HepG2 (cell line): ENCODE measurements around the gene ZNF629. TPM values are rescaled to one million over a fixed set of nuclear protein-coding genes. Genes with fewer than 3 reads are reported as not detected.

Experiments
- BHLHE40 ChIP-seq: IDR thresholded peaks from 2 replicates; pipeline ENCODE4 v1.6.1; 2011; ENCODE audit warnings: low read length, improper control_type of control experiment
- CCAR2 ChIP-seq: fragments of 200-400 bp; formaldehyde crosslinking; optimal IDR thresholded peaks from 2 replicates; pipeline ENCODE3; 2018; ENCODE audit warnings: low read depth, mild to moderate bottlenecking, low read length, moderate library complexity
- FOXC1 ChIP-seq: sonication (generic); formaldehyde crosslinking; IDR thresholded peaks from 2 replicates; pipeline ENCODE4 v1.8.0; 2022; ENCODE audit warnings: mild to moderate bottlenecking, missing genetic modification reagents, borderline replicate concordance
- FOXJ3 ChIP-seq: sonication (generic); formaldehyde crosslinking; IDR thresholded peaks from 2 replicates; pipeline ENCODE4 v1.4.0; 2020; ENCODE audit warnings: missing genetic modification reagents, mild to moderate bottlenecking, borderline replicate concordance
- PAX8 ChIP-seq: sonication (generic); formaldehyde crosslinking; IDR thresholded peaks from 2 replicates; pipeline ENCODE4 v1.8.0; 2022; ENCODE audit warnings: mild to moderate bottlenecking, missing genetic modification reagents, borderline replicate concordance
- PCBP1 ChIP-seq: fragments of 200-400 bp; formaldehyde crosslinking; IDR thresholded peaks from 2 replicates; pipeline ENCODE4 v1.6.1; 2017; ENCODE audit warnings: mild to moderate bottlenecking, low read depth, low read length, borderline replicate concordance
- SIX4 ChIP-seq: sonication (generic); formaldehyde crosslinking; IDR thresholded peaks from 2 replicates; pipeline ENCODE4 v1.4.0; 2020; ENCODE audit warnings: missing genetic modification reagents
- SPEN ChIP-seq: sonication (generic); formaldehyde crosslinking; IDR thresholded peaks from 2 replicates; pipeline ENCODE4 v1.5.1; 2020; ENCODE audit warnings: low read depth, mild to moderate bottlenecking, missing genetic modification reagents
- TMF1 ChIP-seq: sonication (generic); formaldehyde crosslinking; IDR thresholded peaks from 2 replicates; pipeline ENCODE4 v1.8.1; 2022; ENCODE audit warnings: low read depth, missing genetic modification reagents
- ZBTB39 ChIP-seq: sonication (generic); formaldehyde crosslinking; IDR thresholded peaks from 2 replicates; pipeline ENCODE4 v1.5.0; 2020; ENCODE audit warnings: missing genetic modification reagents
- ZFP1 ChIP-seq: IDR thresholded peaks from 2 replicates; pipeline ENCODE4 v1.6.1; 2016
- ZNF256 ChIP-seq: sonication (generic); formaldehyde crosslinking; conservative IDR thresholded peaks from 2 replicates; pipeline ENCODE4 v1.4.0; 2020; ENCODE audit warnings: missing genetic modification reagents
- ZNF614 ChIP-seq: IDR thresholded peaks from 2 replicates; pipeline ENCODE4 v1.6.1; 2018; ENCODE audit warnings: missing biosample characterization, missing genetic modification reagents, inconsistent platforms, borderline replicate concordance
- ZNF776 ChIP-seq: sonication (generic); formaldehyde crosslinking; IDR thresholded peaks from 2 replicates; pipeline ENCODE4 v1.4.0; 2020; ENCODE audit warnings: mild to moderate bottlenecking, missing genetic modification reagents
- ZNF790 ChIP-seq: sonication (generic); formaldehyde crosslinking; IDR thresholded peaks from 2 replicates; pipeline ENCODE4 v1.8.0; 2022; ENCODE audit warnings: missing genetic modification reagents, mild to moderate bottlenecking, borderline replicate concordance
- polyA plus RNA-seq, 8 experiments: library from polyadenylated mRNA; depleted of rRNA in 3 of 8; stranded (reverse) in 7 of 8; unstranded in 1 of 8; fragments of >200 nt; fragmentation: Illumina TruSeq in 4 of 8; extraction: Trizol in 4 of 8; gene quantifications; 2 replicates each; pipeline versions ENCODE4 v1.2.1 to v1.2.3, GENCODE V29; 2011 to 2016; ENCODE audit warnings: low read depth in 4 of 8, missing spikeins in 1 of 8, mixed read lengths in 1 of 8; ENCODE audit not compliant: insufficient read depth in 1 of 8
- total RNA-seq, 5 experiments: library from RNA; depleted of rRNA; stranded (reverse); fragments of >200 nt; fragmentation: Illumina TruSeq; extraction: Trizol; gene quantifications; 2 replicates each; pipeline ENCODE4 v1.2.3, GENCODE V29; 2016; ENCODE audit warnings: low read depth in 1 of 5
- TF ChIP-seq, protein P1 (sequence below): sonication (generic); formaldehyde crosslinking; IDR thresholded peaks from 2 replicates; pipeline ENCODE4 v1.5.1; 2020; ENCODE audit warnings: mild to moderate bottlenecking, missing genetic modification reagents, borderline replicate concordance
- TF ChIP-seq, protein P2 (sequence below): sonication (generic); formaldehyde crosslinking; IDR thresholded peaks from one replicate; pipeline ENCODE4 v1.5.1; 2020; ENCODE audit warnings: mild to moderate bottlenecking, missing genetic modification reagents; ENCODE audit errors: not compliant biosample characterization

ZNF629 gene
- total and polyA plus RNA-seq, 2 of the 13 experiments (the other 11 are each of a cell fraction or from before 2014, with no cell fraction given): 6.1 to 16.5 TPM

DNA sequence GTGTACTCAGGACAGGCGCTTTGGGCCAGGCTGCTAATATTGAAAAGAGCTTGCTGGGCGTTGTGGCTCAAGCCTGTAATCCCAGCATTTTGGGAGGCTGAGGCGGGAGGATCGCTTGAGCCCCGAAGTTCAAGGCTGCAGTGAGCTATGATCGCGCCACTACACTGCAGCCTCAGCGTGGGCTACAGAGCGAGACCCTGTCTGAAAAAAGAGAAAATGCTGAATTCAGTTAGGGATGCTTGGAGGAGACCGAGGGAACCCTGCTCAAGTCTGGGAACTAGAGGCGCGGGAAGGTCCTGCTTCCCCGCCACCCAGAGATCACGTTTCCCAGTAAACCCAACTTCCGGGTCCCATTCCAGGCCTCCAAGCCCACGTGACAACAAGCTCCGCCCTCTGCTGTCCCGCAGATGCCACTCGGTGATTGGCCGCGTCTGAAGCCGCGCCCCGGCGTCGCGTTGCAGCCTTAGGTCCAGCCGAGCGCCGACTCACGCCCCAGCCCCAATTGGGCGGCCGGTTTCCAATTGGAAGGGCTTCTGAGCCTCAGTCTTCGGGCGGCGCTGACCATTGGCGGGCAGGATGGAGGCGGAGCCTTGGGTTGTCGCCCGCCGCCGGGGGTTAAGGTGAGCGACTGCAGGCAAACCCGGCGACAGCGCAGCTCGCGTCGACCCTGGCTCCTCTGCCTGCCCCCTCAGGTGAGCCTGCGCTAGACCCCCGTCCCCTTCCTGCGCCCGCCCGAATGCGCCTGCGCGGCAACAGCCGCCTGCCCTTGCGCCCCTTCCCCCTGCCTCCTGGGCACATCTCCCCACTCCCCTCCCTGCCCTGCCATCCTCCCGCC is 39.0 kb downstream of the ZNF629 start, which contains the start of gene PHKG2 (continued):
- TF ChIP-seq, protein P1, sequence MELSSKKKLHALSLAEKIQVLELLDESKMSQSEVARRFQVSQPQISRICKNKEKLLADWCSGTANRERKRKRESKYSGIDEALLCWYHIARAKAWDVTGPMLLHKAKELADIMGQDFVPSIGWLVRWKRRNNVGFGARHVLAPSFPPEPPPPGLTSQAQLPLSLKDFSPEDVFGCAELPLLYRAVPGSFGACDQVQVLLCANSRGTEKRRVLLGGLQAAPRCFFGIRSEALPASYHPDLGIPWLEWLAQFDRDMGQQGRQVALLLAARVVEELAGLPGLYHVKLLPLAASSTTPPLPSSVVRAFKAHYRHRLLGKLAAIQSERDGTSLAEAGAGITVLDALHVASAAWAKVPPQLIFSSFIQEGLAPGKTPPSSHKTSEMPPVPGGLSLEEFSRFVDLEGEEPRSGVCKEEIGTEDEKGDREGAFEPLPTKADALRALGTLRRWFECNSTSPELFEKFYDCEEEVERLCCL (CRISPR knock-in tag): peak; percentile 57; the same call in 1 of the 2 replicates
- TF ChIP-seq ZNF790 (CRISPR knock-in tag) (peak; percentile 85; the same call in 1 of the 2 replicates), CCAR2 (no peak), FOXJ3 (CRISPR knock-in tag) (peak; percentile 57; the same call in 1 of the 2 replicates), TMF1 (CRISPR knock-in tag) (peak; percentile 12; the same call in 1 of the 2 replicates), BHLHE40 (peak; percentile 96), ZBTB39 (no peak), PAX8 (CRISPR knock-in tag) (peak; percentile 80; the same call in 1 of the 2 replicates), ZNF614 (CRISPR knock-in tag) (peak; percentile 52; the same call in 1 of the 2 replicates), PCBP1 (peak; percentile 89; the same call in 1 of the 2 replicates), SIX4 (CRISPR knock-in tag) (0 out of 2 replicates have a peak, but pooled peaks have one; percentile 24), ZFP1 (CRISPR knock-in tag) (no peak), ZNF256 (no peak; the same call in 1 of the 2 replicates), SPEN (peak; percentile 86), ZNF776 (CRISPR knock-in tag) (no peak), FOXC1 (CRISPR knock-in tag) (peak; percentile 88; the same call in 1 of the 2 replicates)
- TF ChIP-seq, protein P2, sequence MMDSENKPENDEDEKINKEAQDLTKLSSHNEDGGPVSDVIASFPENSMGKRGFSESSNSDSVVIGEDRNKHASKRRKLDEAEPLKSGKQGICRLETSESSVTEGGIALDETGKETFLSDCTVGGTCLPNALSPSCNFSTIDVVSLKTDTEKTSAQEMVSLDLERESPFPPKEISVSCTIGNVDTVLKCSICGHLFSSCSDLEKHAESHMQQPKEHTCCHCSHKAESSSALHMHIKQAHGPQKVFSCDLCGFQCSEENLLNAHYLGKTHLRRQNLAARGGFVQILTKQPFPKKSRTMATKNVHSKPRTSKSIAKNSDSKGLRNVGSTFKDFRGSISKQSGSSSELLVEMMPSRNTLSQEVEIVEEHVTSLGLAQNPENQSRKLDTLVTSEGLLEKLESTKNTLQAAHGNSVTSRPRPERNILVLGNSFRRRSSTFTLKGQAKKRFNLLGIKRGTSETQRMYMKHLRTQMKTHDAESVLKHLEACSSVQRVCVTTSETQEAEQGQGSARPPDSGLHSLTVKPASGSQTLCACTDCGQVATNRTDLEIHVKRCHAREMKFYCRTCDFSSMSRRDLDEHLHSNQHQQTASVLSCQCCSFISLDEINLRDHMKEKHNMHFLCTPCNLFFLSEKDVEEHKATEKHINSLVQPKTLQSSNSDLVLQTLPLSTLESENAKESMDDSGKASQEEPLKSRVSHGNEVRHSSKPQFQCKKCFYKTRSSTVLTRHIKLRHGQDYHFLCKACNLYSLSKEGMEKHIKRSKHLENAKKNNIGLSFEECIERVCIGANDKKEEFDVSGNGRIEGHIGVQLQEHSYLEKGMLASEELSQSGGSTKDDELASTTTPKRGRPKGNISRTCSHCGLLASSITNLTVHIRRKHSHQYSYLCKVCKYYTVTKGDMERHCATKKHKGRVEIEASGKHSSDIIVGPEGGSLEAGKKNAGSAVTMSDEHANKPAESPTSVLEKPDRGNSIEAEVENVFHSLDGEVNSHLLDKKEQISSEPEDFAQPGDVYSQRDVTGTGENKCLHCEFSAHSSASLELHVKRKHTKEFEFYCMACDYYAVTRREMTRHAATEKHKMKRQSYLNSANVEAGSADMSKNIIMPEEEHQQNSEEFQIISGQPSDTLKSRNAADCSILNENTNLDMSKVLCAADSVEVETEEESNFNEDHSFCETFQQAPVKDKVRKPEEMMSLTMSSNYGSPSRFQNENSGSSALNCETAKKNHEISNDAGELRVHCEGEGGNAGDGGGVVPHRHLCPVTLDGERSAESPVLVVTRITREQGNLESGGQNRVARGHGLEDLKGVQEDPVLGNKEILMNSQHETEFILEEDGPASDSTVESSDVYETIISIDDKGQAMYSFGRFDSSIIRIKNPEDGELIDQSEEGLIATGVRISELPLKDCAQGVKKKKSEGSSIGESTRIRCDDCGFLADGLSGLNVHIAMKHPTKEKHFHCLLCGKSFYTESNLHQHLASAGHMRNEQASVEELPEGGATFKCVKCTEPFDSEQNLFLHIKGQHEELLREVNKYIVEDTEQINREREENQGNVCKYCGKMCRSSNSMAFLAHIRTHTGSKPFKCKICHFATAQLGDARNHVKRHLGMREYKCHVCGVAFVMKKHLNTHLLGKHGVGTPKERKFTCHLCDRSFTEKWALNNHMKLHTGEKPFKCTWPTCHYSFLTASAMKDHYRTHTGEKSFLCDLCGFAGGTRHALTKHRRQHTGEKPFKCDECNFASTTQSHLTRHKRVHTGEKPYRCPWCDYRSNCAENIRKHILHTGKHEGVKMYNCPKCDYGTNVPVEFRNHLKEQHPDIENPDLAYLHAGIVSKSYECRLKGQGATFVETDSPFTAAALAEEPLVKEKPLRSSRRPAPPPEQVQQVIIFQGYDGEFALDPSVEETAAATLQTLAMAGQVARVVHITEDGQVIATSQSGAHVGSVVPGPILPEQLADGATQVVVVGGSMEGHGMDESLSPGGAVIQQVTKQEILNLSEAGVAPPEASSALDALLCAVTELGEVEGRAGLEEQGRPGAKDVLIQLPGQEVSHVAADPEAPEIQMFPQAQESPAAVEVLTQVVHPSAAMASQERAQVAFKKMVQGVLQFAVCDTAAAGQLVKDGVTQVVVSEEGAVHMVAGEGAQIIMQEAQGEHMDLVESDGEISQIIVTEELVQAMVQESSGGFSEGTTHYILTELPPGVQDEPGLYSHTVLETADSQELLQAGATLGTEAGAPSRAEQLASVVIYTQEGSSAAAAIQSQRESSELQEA: no peak
